Measurements from ENCODE around the gene CAMK2D. TPM values are rescaled to one million over a fixed set of nuclear protein-coding genes. Genes with fewer than 3 reads are reported as not detected.

CAMK2D gene
- polyA plus RNA-seq, 3 donors from 2014 or later = 14.8 to 22.8 (median 21.4) TPM

DNA sequence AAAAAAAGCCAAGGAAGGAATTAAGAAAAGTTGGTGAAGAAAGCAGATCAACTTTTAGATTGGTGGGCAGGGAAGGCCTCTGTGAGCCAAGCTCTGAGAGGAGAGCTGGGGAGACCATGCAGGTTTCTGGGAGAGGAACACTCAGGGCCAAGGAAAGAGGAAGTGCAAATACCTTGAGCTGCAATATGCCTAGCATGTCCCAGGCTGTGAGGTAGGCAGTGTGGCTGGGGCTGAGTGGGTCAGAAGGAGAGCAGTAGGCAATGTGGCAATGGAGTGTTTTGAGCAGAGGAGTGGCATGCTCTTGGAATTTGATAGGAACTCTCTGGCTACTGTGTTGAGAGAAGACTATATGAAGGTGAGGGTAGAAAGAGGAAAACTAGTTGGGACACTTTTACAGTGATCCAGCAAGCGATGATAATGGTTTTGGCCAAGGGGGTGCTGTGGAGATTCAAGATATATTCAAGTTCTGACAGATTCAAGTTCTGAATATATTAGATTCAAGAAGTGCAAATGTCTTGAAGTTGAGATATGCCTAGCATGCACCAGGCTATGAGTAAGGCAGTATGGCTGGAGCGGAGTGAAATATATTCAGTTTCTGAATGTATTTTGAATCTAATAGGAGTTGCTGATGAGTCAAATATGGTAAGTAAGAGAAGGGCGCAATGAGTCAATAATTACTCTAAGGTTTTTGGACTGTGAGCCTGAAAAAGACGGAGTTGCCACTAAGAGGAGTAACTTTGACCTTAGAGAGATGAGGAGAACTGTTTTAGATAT lies 172.5 kb downstream of the CAMK2D start:
- Mint-ChIP-seq H3K4me3 (no peak overlapping the region), H3K36me3 (peaks cover 0 to 13% (median 6%) of the 10 kb centered on the region in 3 donors), H3K4me1 (peaks cover 15 to 66% of the 10 kb centered on the region in 2 donors), H3K27ac (no peak overlapping the region), H3K9me3 (no peaks in the 10 kb centered on the region), H3K27me3 (ENCODE audit: low read depth in 3 of 3) (no peaks in the 10 kb centered on the region)
- DNase-seq = no peak

DNA sequence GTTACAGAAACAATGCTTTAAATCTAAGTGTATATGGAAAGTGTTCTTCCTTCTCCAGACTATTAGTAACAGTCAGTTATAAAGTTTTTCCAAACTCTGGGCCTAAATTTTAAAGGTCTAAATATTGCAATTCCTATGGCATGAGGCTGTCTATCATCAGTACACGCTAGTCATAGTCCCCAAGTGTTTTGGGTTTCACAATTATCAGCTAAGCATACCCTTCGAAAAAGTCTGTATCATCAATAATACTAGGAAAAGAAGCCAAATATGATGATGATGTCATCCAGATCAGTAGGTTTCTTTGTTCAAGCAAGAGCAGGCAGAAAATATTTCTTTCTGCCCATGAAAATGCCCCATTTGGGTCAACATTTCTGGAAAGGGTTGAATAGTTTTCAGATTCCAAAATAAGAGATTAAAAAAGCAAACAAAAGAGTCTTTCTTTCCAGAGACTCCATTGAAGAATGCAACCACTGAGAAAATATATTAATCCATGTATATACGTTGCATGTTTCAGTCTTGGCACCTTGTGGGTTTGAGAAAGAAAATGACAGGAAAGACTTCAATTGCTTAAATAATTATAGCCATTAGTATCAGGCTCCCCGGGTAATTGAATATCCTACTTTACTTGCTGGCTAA lies 173.8 kb downstream of the CAMK2D start:
- Mint-ChIP-seq H3K36me3 (peaks cover 0 to 13% (median 6%) of the 10 kb centered on the region in 3 donors), H3K27me3 (ENCODE audit: low read depth in 3 of 3) (no peaks in the 10 kb centered on the region), H3K9me3 (no peaks in the 10 kb centered on the region), H3K4me1 (peaks cover 10 to 57% of the 10 kb centered on the region in 2 donors), H3K4me3 (no peak overlapping the region), H3K27ac (no peak overlapping the region)
- no peak for DNase-seq

DNA sequence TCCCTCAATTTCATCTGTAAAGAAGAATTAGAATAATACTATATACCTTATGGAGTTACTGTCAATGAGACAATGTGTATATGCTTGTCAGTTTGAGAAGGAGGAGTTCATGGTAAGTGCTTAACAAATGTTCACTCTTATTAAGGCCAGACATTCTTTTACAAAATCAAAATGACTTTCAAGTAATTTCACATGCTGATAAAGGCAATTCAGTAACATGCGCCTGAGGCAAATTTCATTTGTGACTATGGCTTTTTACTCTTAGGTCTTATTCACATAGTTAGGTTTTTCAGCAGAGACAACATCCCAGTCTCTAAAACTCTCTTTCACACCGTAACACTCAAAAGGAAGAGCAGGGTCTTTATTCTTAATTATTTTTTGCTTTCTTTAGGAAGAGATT lies 174.4 kb downstream of the CAMK2D start:
- Mint-ChIP-seq H3K4me1 (peaks cover 9 to 53% of the 10 kb centered on the region in 2 donors), H3K4me3 (no peak overlapping the region), H3K27ac (no peak overlapping the region), H3K9me3 (no peaks in the 10 kb centered on the region), H3K36me3 (peaks cover 0 to 13% (median 6%) of the 10 kb centered on the region in 3 donors), H3K27me3 (ENCODE audit: low read depth in 3 of 3) (no peaks in the 10 kb centered on the region)
- DNase-seq = no peak

- H3K36me3 Mint-ChIP-seq = peaks cover 0 to 13% (median 6%) of the 10 kb centered on the region in 3 donors
- H3K27me3 Mint-ChIP-seq (ENCODE audit: low read depth in 3 of 3) = no peaks in the 10 kb centered on the region
- H3K9me3 Mint-ChIP-seq = no peaks in the 10 kb centered on the region
- H3K4me3 Mint-ChIP-seq = no peak overlapping the region
- no peak for DNase-seq
- H3K4me1 Mint-ChIP-seq = peaks cover 0 to 42% of the 10 kb centered on the region in 2 donors
- no peak overlapping the region for H3K27ac Mint-ChIP-seq
Measured at GRCh38 chr4:113586072-113586471, 175.5 kb downstream of the CAMK2D start.

DNA sequence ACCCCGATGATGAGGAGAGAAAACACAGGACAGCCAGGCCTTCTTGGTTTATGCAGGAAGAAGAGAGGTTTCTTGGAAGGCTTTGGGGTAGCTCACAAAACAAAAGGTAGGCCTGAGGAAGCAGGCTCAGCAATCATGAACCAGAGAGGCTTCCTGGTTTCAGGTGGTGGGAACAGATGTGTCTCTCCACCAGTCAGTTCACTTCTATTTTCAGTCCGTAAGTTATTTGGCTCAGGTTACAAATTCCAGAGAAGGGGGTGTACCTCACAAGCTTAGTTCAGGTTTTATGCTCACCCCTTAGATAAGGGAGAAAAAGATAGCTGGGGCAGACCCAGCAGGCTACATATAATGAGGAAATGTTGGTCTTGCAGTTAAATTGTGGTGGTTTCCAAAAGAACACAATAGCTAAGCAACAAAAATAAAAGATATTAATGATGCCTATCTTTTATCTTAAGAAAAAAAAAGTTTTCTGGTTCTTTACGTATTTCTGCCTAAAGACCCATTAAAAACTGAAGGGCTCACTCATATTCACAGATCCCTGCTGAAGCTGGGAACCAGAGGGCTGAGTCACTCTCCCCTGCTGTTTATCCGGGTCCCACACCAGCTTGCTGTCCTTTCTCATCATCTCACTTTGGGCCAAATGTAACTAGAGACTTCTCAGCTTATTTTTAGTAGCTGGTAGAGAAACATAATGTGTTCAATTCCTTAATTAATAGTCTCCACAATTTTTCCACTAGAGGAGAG lies 177.0 kb downstream of the CAMK2D start:
- peaks cover 6 to 45% of the 10 kb centered on the region in 2 donors for H3K4me1 Mint-ChIP-seq

DNA sequence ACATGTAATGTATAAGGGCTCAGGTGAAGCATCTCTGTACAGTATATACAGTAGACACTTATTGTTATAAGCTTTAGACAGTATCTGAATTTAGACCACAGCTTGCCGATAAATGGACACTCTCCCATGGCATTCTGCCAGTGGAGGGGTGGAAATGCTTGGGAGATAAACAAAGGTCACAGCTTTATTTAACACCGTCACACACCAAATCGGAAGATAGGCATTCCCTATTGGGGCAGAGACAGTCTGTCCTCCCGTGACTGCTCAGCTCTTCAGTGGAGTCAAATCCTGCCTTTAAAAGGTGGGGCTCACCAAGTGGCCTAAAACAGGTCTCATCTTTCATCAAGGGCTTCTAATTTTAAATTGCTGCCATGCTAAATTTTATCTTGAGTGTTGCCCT lies 178.8 kb downstream of the CAMK2D start:
- H3K27me3 Mint-ChIP-seq (ENCODE audit: low read depth in 3 of 3) = no peaks in the 10 kb centered on the region
- no peaks in the 10 kb centered on the region for H3K9me3 Mint-ChIP-seq
- peaks cover 0 to 8% (median 5%) of the 10 kb centered on the region in 3 donors for H3K36me3 Mint-ChIP-seq
- no peak overlapping the region for H3K27ac Mint-ChIP-seq
- peaks cover 11 to 50% of the 10 kb centered on the region in 2 donors for H3K4me1 Mint-ChIP-seq
- no peak overlapping the region for H3K4me3 Mint-ChIP-seq
- DNase-seq = no peak

More for the DNA sequence above, 177.0 kb downstream of the CAMK2D start:
- peaks cover 0 to 12% (median 7%) of the 10 kb centered on the region in 3 donors for H3K36me3 Mint-ChIP-seq
- no peaks in the 10 kb centered on the region for H3K9me3 Mint-ChIP-seq
- no peak overlapping the region for H3K27ac Mint-ChIP-seq
- H3K4me3 Mint-ChIP-seq = no peak overlapping the region
- DNase-seq = no peak
- no peaks in the 10 kb centered on the region for H3K27me3 Mint-ChIP-seq (ENCODE audit: low read depth in 3 of 3)

DNA sequence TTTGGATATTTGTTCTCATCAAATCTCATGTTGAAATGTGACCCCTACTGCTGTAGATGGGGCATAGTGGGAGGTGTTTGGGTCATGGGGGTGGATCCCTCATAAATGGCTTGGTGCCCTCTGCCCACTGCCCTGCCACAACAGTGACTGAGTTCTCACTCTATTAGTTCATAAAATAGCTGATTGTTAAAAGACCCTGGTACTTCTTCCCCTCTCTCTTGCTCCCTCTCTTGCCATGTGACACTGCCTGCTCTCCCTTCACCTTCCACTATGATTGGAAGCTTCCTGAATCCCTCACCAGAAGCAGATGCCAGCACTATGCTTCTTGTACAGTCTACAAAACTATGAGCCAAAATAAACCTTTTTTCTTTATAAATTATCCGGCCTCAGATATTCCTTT lies 182.2 kb downstream of the CAMK2D start:
- no peak overlapping the region for H3K4me3 Mint-ChIP-seq
- H3K4me1 Mint-ChIP-seq = peaks cover 30 to 62% of the 10 kb centered on the region in 2 donors
- H3K27me3 Mint-ChIP-seq (ENCODE audit: low read depth in 3 of 3) = peaks cover 0 to 3% (median 0%) of the 10 kb centered on the region in 3 donors
- no peak for DNase-seq
- H3K36me3 Mint-ChIP-seq = peaks cover 0 to 5% (median 5%) of the 10 kb centered on the region in 3 donors
- H3K27ac Mint-ChIP-seq = no peak overlapping the region
- H3K9me3 Mint-ChIP-seq = no peaks in the 10 kb centered on the region

DNA sequence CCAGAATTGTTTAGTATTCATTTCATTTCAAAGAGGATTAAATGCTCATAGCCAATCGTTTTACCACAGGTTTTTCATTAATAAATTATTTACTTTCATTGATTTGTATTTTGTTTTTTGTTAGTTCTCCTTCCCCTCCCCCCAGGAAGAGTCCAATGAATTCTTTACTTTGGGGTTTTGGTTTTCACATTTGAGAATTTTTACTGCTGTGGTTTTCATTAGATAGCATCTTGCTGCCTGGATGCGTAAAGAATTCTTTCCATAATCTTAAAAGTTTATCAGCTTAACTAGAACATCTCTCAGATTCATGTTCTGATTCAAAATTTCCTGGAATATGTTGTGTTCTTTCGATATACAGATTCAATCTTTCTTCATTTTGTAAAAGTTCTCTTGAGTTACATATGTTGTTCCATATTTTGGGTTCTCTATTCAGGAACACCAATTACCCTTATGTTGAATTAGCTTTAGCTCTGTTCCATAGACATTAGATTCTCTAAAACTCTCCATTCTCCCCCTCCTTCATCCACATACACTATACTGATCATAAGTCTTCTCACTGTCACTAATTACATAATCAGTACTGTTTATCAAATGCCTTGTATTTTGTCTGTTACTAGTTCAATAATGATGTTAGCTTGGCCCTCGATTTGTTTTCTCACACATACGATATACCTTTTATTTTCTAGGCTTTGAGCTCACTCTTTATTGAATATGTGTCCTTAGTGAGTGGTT lies 184.4 kb downstream of the CAMK2D start:
- Mint-ChIP-seq H3K27ac (peak overlapping the region in 1 of 6 donors; percentile 2), H3K36me3 (peaks cover 0 to 5% (median 5%) of the 10 kb centered on the region in 3 donors), H3K4me1 (peaks cover 44 to 78% of the 10 kb centered on the region in 2 donors), H3K4me3 (peak overlapping the region in 4 of 5 donors; percentile 1 to 22 (median 11)), H3K27me3 (ENCODE audit: low read depth in 3 of 3) (peaks cover 0 to 3% (median 0%) of the 10 kb centered on the region in 3 donors), H3K9me3 (no peaks in the 10 kb centered on the region)
- DNase-seq = no peak

- Mint-ChIP-seq H3K4me3 (no peak overlapping the region), H3K36me3 (peaks cover 0 to 5% (median 5%) of the 10 kb centered on the region in 3 donors), H3K27ac (no peak overlapping the region), H3K4me1 (peaks cover 49 to 86% of the 10 kb centered on the region in 2 donors), H3K9me3 (no peaks in the 10 kb centered on the region), H3K27me3 (ENCODE audit: low read depth in 3 of 3) (peaks cover 0 to 3% (median 0%) of the 10 kb centered on the region in 3 donors)
- DNase-seq = no peak
Measured at GRCh38 chr4:113575401-113575800, 186.1 kb downstream of the CAMK2D start.

DNA sequence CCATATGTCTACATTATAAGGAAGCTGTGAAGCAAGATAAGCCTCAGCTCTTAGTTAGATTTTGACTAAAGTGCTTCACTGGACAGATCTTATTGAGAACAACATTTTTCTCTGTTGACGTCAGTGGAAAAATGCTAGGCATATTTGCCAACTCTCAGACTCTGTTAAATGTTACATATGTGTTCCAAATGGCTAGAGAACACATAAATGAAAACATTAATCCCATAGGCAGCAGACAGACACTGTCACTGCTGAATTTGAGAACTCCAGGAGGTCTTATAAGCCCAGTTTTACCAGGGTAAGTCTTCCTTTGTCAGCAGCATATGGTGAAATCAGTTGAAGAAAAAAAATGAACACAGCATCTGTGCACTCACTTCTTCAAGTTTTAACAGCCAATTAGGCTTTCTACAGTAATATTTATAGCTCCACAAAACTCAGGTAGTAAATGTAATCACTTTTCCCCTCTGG lies 186.9 kb downstream of the CAMK2D start:
- no peak for DNase-seq
- Mint-ChIP-seq H3K27me3 (ENCODE audit: low read depth in 3 of 3) (peaks cover 0 to 3% (median 0%) of the 10 kb centered on the region in 3 donors), H3K4me3 (no peak overlapping the region), H3K27ac (no peak overlapping the region), H3K4me1 (peaks cover 44 to 83% of the 10 kb centered on the region in 2 donors), H3K36me3 (peaks cover 0 to 5% (median 5%) of the 10 kb centered on the region in 3 donors), H3K9me3 (no peaks in the 10 kb centered on the region)

GRCh38 chr4:113572620-113573019 lies 188.9 kb downstream of the CAMK2D start:
- no peak for DNase-seq
- Mint-ChIP-seq H3K27ac (peak overlapping the region in 1 of 6 donors; percentile 12), H3K27me3 (ENCODE audit: low read depth in 3 of 3) (peaks cover 0 to 5% (median 0%) of the 10 kb centered on the region in 3 donors), H3K4me3 (no peak overlapping the region), H3K4me1 (peaks cover 37 to 64% of the 10 kb centered on the region in 2 donors), H3K36me3 (no peaks in the 10 kb centered on the region), H3K9me3 (no peaks in the 10 kb centered on the region)

DNA sequence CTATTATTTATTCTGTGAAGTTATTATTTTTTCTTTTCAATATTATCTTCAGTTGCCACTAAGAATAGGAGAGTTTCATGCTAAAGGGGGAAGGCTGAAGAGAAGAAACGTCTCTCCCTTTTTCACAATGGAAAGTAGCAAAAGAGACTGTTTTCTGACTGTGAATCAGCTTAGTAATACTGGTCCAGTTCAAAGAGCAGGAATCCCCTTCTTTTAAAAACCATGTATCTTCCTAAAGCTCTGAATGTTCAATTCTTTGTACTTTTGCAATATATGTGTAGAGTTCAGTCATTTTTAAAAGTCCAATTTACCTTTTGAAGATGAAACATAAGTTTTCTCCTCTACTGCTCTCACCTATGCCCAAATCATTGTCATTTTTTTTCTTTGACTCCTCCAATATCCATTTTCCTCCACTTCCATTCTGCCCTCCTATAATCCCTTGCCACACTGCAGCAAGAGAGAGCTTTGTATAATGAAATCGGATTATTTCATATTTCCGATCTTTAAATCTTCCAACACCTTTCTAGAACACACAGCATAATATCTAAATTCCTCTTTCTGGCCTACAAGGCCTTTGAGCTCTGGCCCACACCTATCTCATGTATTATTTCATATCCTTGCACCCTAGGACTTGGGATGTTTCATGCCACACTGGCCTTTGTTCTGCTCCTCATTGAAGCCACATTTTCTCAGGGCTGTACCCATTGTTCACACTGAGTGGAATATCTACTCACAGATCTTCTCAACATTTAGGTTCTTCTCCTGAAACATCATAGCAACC lies 195.3 kb downstream of the CAMK2D start:
- Mint-ChIP-seq H3K9me3 (no peaks in the 10 kb centered on the region), H3K4me1 (peaks cover 34 to 49% of the 10 kb centered on the region in 2 donors), H3K4me3 (peak overlapping the region in 3 of 5 donors; percentile 8 to 44 (median 10)), H3K36me3 (peaks cover 0 to 10% (median 0%) of the 10 kb centered on the region in 3 donors), H3K27me3 (ENCODE audit: low read depth in 3 of 3) (peaks cover 7 to 18% (median 9%) of the 10 kb centered on the region in 3 donors), H3K27ac (no peak overlapping the region)
- no peak for DNase-seq
